MCF 10A (cell line): ENCODE data around the gene SF3B1. TPM values are rescaled to one million over a fixed set of nuclear protein-coding genes. Genes with fewer than 3 reads are reported as not detected.
A peak's percentile ranks its signal among the peaks of the same experiment; 100 is the strongest.

Source experiments
- BruUV-seq: library from RNA; stranded (reverse); fragments of 400-500 nt; replicated peaks from 2 replicates; lab custom pipeline; 2021; lab: Mats Ljungman, UMichigan
- CTCF ChIA-PET: fragments of 300-600 bp; sonication (Branson Sonifier 250); formaldehyde crosslinking; extraction: SDS; loops from one replicate; lab custom pipeline; 2021; ENCODE audit warnings: antibody characterized with exemption, inconsistent platforms; lab: Yijun Ruan, JAX
- POLR2A ChIA-PET: fragments of 300-600, 350-650 bp; sonication (Branson Sonifier 250); formaldehyde crosslinking; extraction: SDS; loops from one replicate; lab custom pipeline; 2020; ENCODE audit warnings: antibody characterized with exemption, inconsistent platforms; lab: Yijun Ruan, JAX
- DNase-seq: peaks from one replicate; pipeline ENCODE4 v3.0.0-alpha.2; 2018; ENCODE audit not compliant: unreplicated experiment
- H3K27ac Mint-ChIP-seq: one replicate; pipeline ENCODE4 v1.8.0; 2022; ENCODE audit warnings: mild to moderate bottlenecking, low read depth, mixed read lengths; ENCODE audit not compliant: unreplicated experiment
- H3K27me3 Mint-ChIP-seq: one replicate; pipeline ENCODE4 v1.8.0; 2022; ENCODE audit warnings: mixed read lengths; ENCODE audit not compliant: insufficient read depth, unreplicated experiment
- H3K36me3 Mint-ChIP-seq: one replicate; pipeline ENCODE4 v1.8.0; 2022; ENCODE audit warnings: mild to moderate bottlenecking, moderate library complexity, mixed read lengths; ENCODE audit not compliant: insufficient read depth, unreplicated experiment
- H3K4me1 Mint-ChIP-seq: one replicate; pipeline ENCODE4 v1.8.0; 2022; ENCODE audit warnings: mixed read lengths; ENCODE audit not compliant: insufficient read depth, unreplicated experiment
- H3K4me3 Mint-ChIP-seq: one replicate; pipeline ENCODE4 v1.8.0; 2022; ENCODE audit warnings: mild to moderate bottlenecking, moderate library complexity, mixed read lengths; ENCODE audit not compliant: unreplicated experiment
- H3K9me3 Mint-ChIP-seq: one replicate; pipeline ENCODE4 v1.8.0; 2022; ENCODE audit warnings: mixed read lengths; ENCODE audit not compliant: unreplicated experiment
- intact Hi-C: fragments of 100-400 bp; cut with micrococcal nuclease; formaldehyde crosslinking; loops from 2 replicates; pipeline ENCODE4 v1.14.1; 2022
- total RNA-seq: library from RNA; stranded (reverse); gene quantifications from 2 replicates; pipeline ENCODE4 v1.2.3, GENCODE V29; 2022
- TF ChIP-seq, protein P1 (sequence below): fragments of 200-600 bp; IDR thresholded peaks from one replicate; pipeline ENCODE4 v1.8.0; 2022; ENCODE audit warnings: antibody characterized with exemption, mild to moderate bottlenecking; ENCODE audit not compliant: unreplicated experiment

Gene SF3B1
- total RNA-seq, 1 experiment from 2014 or later = 179 TPM

GRCh38 chr2:197360744-197361156, 74.1 kb downstream of the SF3B1 start:
- no peaks in the 10 kb centered on the region for H3K27me3 Mint-ChIP-seq
- no peak overlapping the region for H3K27ac Mint-ChIP-seq
- TF ChIP-seq, protein P1, sequence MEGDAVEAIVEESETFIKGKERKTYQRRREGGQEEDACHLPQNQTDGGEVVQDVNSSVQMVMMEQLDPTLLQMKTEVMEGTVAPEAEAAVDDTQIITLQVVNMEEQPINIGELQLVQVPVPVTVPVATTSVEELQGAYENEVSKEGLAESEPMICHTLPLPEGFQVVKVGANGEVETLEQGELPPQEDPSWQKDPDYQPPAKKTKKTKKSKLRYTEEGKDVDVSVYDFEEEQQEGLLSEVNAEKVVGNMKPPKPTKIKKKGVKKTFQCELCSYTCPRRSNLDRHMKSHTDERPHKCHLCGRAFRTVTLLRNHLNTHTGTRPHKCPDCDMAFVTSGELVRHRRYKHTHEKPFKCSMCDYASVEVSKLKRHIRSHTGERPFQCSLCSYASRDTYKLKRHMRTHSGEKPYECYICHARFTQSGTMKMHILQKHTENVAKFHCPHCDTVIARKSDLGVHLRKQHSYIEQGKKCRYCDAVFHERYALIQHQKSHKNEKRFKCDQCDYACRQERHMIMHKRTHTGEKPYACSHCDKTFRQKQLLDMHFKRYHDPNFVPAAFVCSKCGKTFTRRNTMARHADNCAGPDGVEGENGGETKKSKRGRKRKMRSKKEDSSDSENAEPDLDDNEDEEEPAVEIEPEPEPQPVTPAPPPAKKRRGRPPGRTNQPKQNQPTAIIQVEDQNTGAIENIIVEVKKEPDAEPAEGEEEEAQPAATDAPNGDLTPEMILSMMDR = no peak
- intact Hi-C loops = no loop called here
- H3K4me1 Mint-ChIP-seq = no peaks in the 10 kb centered on the region
- ChIA-PET CTCF (interaction anchor here (0.7 to 1.0 kb wide), 4 partner anchors 25 to 247 kb away, joined by 3 to 5 read pairs (median 3); no protein-coding TSS in a partner anchor), POLR2A (no interaction called here)
- no peak overlapping the region for H3K4me3 Mint-ChIP-seq
- H3K9me3 Mint-ChIP-seq = no peaks in the 10 kb centered on the region
- H3K36me3 Mint-ChIP-seq = no peaks in the 10 kb centered on the region
- BruUV-seq = no TSS peak
- no peak for DNase-seq

GRCh38 chr2:197359859-197360258, 75.0 kb downstream of the SF3B1 start:
- Mint-ChIP-seq H3K4me3 (no peak overlapping the region), H3K27me3 (no peaks in the 10 kb centered on the region), H3K27ac (no peak overlapping the region), H3K4me1 (no peaks in the 10 kb centered on the region), H3K9me3 (no peaks in the 10 kb centered on the region), H3K36me3 (no peaks in the 10 kb centered on the region)
- TF ChIP-seq, protein P1 = peak; percentile 14
- intact Hi-C loops = no loop called here
- ChIA-PET CTCF (interaction anchor here (0.6 to 0.8 kb wide), 4 partner anchors 67 to 538 kb away, joined by 3 to 4 read pairs (median 4); no protein-coding TSS in a partner anchor), POLR2A (no interaction called here)
- no TSS peak for BruUV-seq
- DNase-seq = no peak

DNA sequence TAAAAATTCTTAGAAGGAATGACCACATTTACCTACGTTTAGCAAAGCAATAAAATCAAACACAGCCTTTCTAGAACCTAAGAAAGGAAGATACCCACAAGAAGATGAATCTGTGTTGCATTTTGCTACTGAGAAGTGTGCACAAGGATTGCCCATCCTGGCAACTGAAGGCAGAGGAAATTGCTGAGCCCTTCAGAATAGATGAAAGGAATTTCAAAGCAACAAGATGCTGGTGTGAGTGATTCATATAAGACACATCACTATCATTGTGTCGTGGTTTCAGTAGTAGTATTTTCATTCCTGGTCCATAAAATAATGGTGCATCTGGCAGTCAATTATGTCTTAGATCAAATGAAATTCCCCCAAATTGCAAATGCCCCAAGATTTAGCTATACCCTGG, 75.9 kb downstream of the SF3B1 start:
- intact Hi-C loops = no loop called here
- TF ChIP-seq, protein P1 = no peak
- Mint-ChIP-seq H3K27me3 (no peaks in the 10 kb centered on the region), H3K27ac (no peak overlapping the region), H3K36me3 (no peaks in the 10 kb centered on the region), H3K4me1 (no peaks in the 10 kb centered on the region), H3K4me3 (no peak overlapping the region), H3K9me3 (no peaks in the 10 kb centered on the region)
- POLR2A ChIA-PET = interaction anchor here (0.6 kb wide), 1 partner anchor 14 kb away, joined by 3 read pairs; no protein-coding TSS in a partner anchor
- DNase-seq = no peak
- CTCF ChIA-PET = interaction anchor here (0.6 to 1.0 kb wide), 5 partner anchors 96 to 272 kb away, joined by 3 to 6 read pairs (median 3); no protein-coding TSS in a partner anchor
- no TSS peak for BruUV-seq

- BruUV-seq = no TSS peak
- intact Hi-C loops = no loop called here
- Mint-ChIP-seq H3K4me3 (no peak overlapping the region), H3K27me3 (no peaks in the 10 kb centered on the region), H3K4me1 (no peaks in the 10 kb centered on the region), H3K27ac (no peak overlapping the region), H3K9me3 (no peaks in the 10 kb centered on the region), H3K36me3 (no peaks in the 10 kb centered on the region)
- TF ChIP-seq, protein P1 = no peak
- DNase-seq = no peak
- ChIA-PET POLR2A (no interaction called here), CTCF (interaction anchor here (0.7 to 1.3 kb wide), 4 partner anchors 47 to 245 kb away, joined by 3 to 4 read pairs (median 3); no protein-coding TSS in a partner anchor)
Measured at GRCh38 chr2:197357986-197358385, 76.8 kb downstream of the SF3B1 start.
